HepG2 (cell line): ENCODE measurements around the gene SNU13. TPM values are rescaled to one million over a fixed set of nuclear protein-coding genes. Genes with fewer than 3 reads are reported as not detected.
"Not testable (repeated sequence)": the region's sequence is repeated elsewhere in the genome, so short reads cannot be mapped to it uniquely, and the experiment has no call there.

ENCODE experiments used
- ATAC-seq: fragments of 200-7000 bp; cut with Tn5 transposase; 3 replicates; pipeline ENCODE4 v1.9.1; 2020; ENCODE audit warnings: mild to moderate bottlenecking, moderate library complexity
- BruUV-seq: library from RNA; stranded (reverse); fragments of 400-500 nt; replicated peaks from 2 replicates; lab custom pipeline; 2021; lab: Mats Ljungman, UMichigan
- CTCF ChIA-PET: fragments of 300-600 bp; formaldehyde crosslinking; extraction: SDS; loops from one replicate; lab custom pipeline; 2021; ENCODE audit warnings: low total read pairs, inconsistent platforms, low intra/inter-chr PET ratio; lab: Yijun Ruan, JAX
- POLR2A ChIA-PET: fragments of 350-600 bp; sonication (Branson Sonifier 250); formaldehyde crosslinking; loops from one replicate; lab custom pipeline; 2020; ENCODE audit warnings: antibody characterized with exemption, inconsistent platforms; lab: Yijun Ruan, JAX
- DNase-seq: peaks from one replicate; pipeline ENCODE4 v3.0.0-alpha.2; 2015; ENCODE audit warnings: low spot score
- FAIRE-seq: peaks from 3 replicates; lab custom pipeline; 2011; peaks lifted over from hg19 to GRCh38; lab: Jason Lieb, UNC
- H2AFZ ChIP-seq: one replicate; pipeline ENCODE4 v1.6.1; 2011; ENCODE audit warnings: low read length, inconsistent platforms
- H3K27ac ChIP-seq: fragments of 300-600 bp; 3 replicates; pipeline ENCODE4 v1.8.0; 2011; ENCODE audit warnings: mixed run types, mild to moderate bottlenecking, mixed read lengths, low read length, inconsistent platforms; ENCODE audit not compliant: insufficient read depth; ENCODE audit errors: extremely low read length
- H3K27me3 ChIP-seq, 2 experiments: fragments of 200-600 bp in 1 of 2; 2 replicates in 1 of 2; 3 replicates in 1 of 2; pipeline versions ENCODE4 v1.6.0 to v1.8.0; 2011; ENCODE audit warnings: low read length in 2 of 2, mild to moderate bottlenecking in 2 of 2, moderate library complexity in 2 of 2, inconsistent platforms in 1 of 2; ENCODE audit not compliant: insufficient read depth in 2 of 2, control insufficient read depth in 1 of 2
- H3K36me3 ChIP-seq, 2 experiments: fragments of 200-600 bp in 1 of 2; replicated peaks in 1 of 2; 2 replicates in 1 of 2; 3 replicates in 1 of 2; pipeline versions ENCODE4 v1.5.1 to v1.8.0; 2011; ENCODE audit warnings: low read length in 2 of 2, inconsistent platforms in 1 of 2; ENCODE audit not compliant: insufficient read depth in 2 of 2, control insufficient read depth in 1 of 2
- H3K4me1 ChIP-seq: 2 replicates; pipeline ENCODE4 v1.5.1; 2012; ENCODE audit warnings: low read length, inconsistent platforms; ENCODE audit not compliant: insufficient read depth
- H3K4me2 ChIP-seq: 2 replicates; pipeline ENCODE4 v1.6.0; 2011; ENCODE audit warnings: low read depth, low read length, inconsistent platforms
- H3K4me3 ChIP-seq, 3 experiments: fragments of 200-600 bp in 1 of 3; sonication (generic), shearing (Covaris generic) in 1 of 3; replicated peaks in 1 of 3; 2 replicates each; pipeline ENCODE4 v1.5.1; 2011 to 2016; ENCODE audit warnings: low read length in 3 of 3, inconsistent platforms in 2 of 3, low read depth in 2 of 3, mild to moderate bottlenecking in 2 of 3, control low read depth in 1 of 3, mixed read lengths in 1 of 3; ENCODE audit not compliant: insufficient read depth in 1 of 3
- H3K79me2 ChIP-seq: one replicate; pipeline ENCODE4 v1.6.1; 2011; ENCODE audit warnings: low read length, inconsistent platforms; ENCODE audit not compliant: insufficient read depth
- H3K9ac ChIP-seq: 2 replicates; pipeline ENCODE4 v1.6.0; 2011; ENCODE audit warnings: mild to moderate bottlenecking, low read depth, low read length, inconsistent platforms; ENCODE audit not compliant: insufficient read depth
- H3K9me3 ChIP-seq: 2 replicates; pipeline ENCODE4 v1.5.1; 2012; ENCODE audit warnings: mild to moderate bottlenecking, low read length
- H4K20me1 ChIP-seq: 2 replicates; pipeline ENCODE4 v1.6.0; 2011; ENCODE audit warnings: inconsistent platforms, mild to moderate bottlenecking, low read length, moderate library complexity; ENCODE audit not compliant: insufficient read depth
- POLR2A ChIP-seq, 2 experiments: IDR thresholded peaks; 2 replicates each; pipeline ENCODE4 v1.6.1; 2011; ENCODE audit warnings: low read depth in 2 of 2, low read length in 2 of 2, mild to moderate bottlenecking in 1 of 2, moderate library complexity in 1 of 2; ENCODE audit not compliant: insufficient read depth in 1 of 2
- WGBS: methylation state at CpG from one replicate; pipeline ENCODE4 v1.1.6; 2017; ENCODE audit warnings: low lambda C conversion rate; 5-methylcytosine and 5-hydroxymethylcytosine counted together
- in situ Hi-C: cut with HindIII; loops from 2 replicates; pipeline ENCODE4 v1.10.0; 2017; ENCODE audit warnings: low pct_unique_long_range_greater_than_20kb; ENCODE audit not compliant: extremely low pct_ligation_motif_present
- intact Hi-C: fragments of 100-400 bp; cut with micrococcal nuclease; formaldehyde crosslinking; loops from one replicate; pipeline ENCODE4 v1.10.0; 2022; ENCODE audit not compliant: unreplicated experiment
- polyA plus RNA-seq, 8 experiments: library from polyadenylated mRNA; depleted of rRNA in 3 of 8; stranded (reverse) in 7 of 8; unstranded in 1 of 8; fragments of >200 nt; fragmentation: Illumina TruSeq in 4 of 8; extraction: Trizol in 4 of 8; gene quantifications; 2 replicates each; pipeline versions ENCODE4 v1.2.1 to v1.2.3, GENCODE V29; 2011 to 2016; ENCODE audit warnings: low read depth in 4 of 8, missing spikeins in 1 of 8, mixed read lengths in 1 of 8; ENCODE audit not compliant: insufficient read depth in 1 of 8
- total RNA-seq, 5 experiments: library from RNA; depleted of rRNA; stranded (reverse); fragments of >200 nt; fragmentation: Illumina TruSeq; extraction: Trizol; gene quantifications; 2 replicates each; pipeline ENCODE4 v1.2.3, GENCODE V29; 2016; ENCODE audit warnings: low read depth in 1 of 5
- TF ChIP-seq, protein P1 (sequence below): sonication (generic); formaldehyde crosslinking; IDR thresholded peaks from 2 replicates; pipeline ENCODE4 v1.4.0; 2020; ENCODE audit warnings: missing genetic modification reagents, borderline replicate concordance
- TF ChIP-seq, protein P2 (sequence below): sonication (generic); formaldehyde crosslinking; IDR thresholded peaks from 2 replicates; pipeline ENCODE4 v1.4.0; 2020; ENCODE audit warnings: missing genetic modification reagents

Gene SNU13
- total and polyA plus RNA-seq, 2 of the 13 experiments (the other 11 are each of a cell fraction or from before 2014, with no cell fraction given): 203 to 287 TPM

DNA sequence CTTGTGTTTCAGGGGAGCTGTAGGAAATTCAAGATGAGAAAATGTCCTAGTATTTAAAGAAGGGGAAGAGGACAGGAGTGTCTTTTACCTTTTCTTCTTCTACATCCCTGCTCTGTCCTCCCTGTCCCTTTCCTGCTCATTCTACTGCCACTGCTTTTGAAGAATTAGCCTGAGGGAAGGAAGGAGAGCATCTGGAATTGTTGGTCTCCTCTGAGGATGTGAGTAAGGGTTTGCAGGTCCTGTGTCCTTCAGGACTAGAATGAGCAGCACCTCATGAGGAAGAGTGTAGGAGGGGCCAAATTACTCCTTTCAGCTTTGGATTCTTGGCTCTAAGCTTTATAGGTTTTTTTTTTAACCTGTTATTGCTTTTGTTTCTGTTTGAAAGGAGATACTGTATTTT lies 24.2 kb downstream of the SNU13 start:
- no peak for DNase-seq
- BruUV-seq: no TSS peak
- no peak for ATAC-seq
- Histone ChIP-seq H3K79me2 (no peaks in the 10 kb centered on the region), H3K4me2 (no peak overlapping the region), H4K20me1 (no peaks in the 10 kb centered on the region), H3K27ac (no peak overlapping the region), H3K4me1 (peaks cover 15% of the 10 kb centered on the region), H3K27me3 (no peaks in the 10 kb centered on the region), H3K9ac (no peak overlapping the region), H3K36me3 (peaks cover 18 to 46% of the 10 kb centered on the region in 2 experiments), H3K9me3 (no peaks in the 10 kb centered on the region), H3K4me3 (no peak overlapping the region), H2AFZ (no peak overlapping the region)
- in situ Hi-C loops: no loop called here
- ChIA-PET POLR2A (interaction anchor here (2.3 kb wide), 1 partner anchor 11 kb away, joined by 6 read pairs; no protein-coding TSS in a partner anchor), CTCF (no interaction called here)
- TF ChIP-seq, protein P1, sequence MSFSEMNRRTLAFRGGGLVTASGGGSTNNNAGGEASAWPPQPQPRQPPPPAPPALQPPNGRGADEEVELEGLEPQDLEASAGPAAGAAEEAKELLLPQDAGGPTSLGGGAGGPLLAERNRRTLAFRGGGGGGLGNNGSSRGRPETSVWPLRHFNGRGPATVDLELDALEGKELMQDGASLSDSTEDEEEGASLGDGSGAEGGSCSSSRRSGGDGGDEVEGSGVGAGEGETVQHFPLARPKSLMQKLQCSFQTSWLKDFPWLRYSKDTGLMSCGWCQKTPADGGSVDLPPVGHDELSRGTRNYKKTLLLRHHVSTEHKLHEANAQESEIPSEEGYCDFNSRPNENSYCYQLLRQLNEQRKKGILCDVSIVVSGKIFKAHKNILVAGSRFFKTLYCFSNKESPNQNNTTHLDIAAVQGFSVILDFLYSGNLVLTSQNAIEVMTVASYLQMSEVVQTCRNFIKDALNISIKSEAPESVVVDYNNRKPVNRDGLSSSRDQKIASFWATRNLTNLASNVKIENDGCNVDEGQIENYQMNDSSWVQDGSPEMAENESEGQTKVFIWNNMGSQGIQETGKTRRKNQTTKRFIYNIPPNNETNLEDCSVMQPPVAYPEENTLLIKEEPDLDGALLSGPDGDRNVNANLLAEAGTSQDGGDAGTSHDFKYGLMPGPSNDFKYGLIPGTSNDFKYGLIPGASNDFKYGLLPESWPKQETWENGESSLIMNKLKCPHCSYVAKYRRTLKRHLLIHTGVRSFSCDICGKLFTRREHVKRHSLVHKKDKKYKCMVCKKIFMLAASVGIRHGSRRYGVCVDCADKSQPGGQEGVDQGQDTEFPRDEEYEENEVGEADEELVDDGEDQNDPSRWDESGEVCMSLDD (CRISPR knock-in tag): no peak
- TF ChIP-seq, protein P2, sequence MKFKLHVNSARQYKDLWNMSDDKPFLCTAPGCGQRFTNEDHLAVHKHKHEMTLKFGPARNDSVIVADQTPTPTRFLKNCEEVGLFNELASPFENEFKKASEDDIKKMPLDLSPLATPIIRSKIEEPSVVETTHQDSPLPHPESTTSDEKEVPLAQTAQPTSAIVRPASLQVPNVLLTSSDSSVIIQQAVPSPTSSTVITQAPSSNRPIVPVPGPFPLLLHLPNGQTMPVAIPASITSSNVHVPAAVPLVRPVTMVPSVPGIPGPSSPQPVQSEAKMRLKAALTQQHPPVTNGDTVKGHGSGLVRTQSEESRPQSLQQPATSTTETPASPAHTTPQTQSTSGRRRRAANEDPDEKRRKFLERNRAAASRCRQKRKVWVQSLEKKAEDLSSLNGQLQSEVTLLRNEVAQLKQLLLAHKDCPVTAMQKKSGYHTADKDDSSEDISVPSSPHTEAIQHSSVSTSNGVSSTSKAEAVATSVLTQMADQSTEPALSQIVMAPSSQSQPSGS (CRISPR knock-in tag): no peak
- 0 out of 4 replicates have a peak, but pooled peaks of 1 of the 2 experiments have one; percentile 17 for TF ChIP-seq POLR2A (IDR thresholded peaks at IDR 0.05; ENCODE audit: insufficient read depth in 1 of 2, low read depth in 2 of 2, low read length in 2 of 2)
- no peak for FAIRE-seq
- intact Hi-C loops: no loop called here

DNA sequence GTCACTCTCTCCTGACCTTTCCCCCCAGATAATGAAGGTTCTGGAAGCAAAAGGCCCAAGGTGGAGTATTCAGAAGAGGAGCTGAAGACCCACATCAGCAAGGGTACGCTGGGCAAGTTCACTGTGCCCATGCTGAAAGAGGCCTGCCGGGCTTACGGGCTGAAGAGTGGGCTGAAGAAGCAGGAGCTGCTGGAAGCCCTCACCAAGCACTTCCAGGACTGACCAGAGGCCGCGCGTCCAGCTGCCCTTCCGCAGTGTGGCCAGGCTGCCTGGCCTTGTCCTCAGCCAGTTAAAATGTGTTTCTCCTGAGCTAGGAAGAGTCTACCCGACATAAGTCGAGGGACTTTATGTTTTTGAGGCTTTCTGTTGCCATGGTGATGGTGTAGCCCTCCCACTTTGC lies 25.1 kb downstream of the SNU13 start:
- H3K9ac ChIP-seq, H3K79me2 ChIP-seq, BruUV-seq, intact Hi-C loops, in situ Hi-C loops, H3K4me3 ChIP-seq, H3K27ac ChIP-seq, H3K4me2 ChIP-seq, H3K27me3 ChIP-seq, DNase-seq, H3K9me3 ChIP-seq, ATAC-seq, H4K20me1 ChIP-seq, FAIRE-seq, H2AFZ ChIP-seq, CTCF ChIA-PET: not testable (repeated sequence)
- POLR2A ChIA-PET: interaction anchor here (2.3 kb wide), 1 partner anchor 10 kb away, joined by 6 read pairs; no protein-coding TSS in a partner anchor
- 95% methylated on average over 8 of the region's 9 CpGs for WGBS
- Histone ChIP-seq H3K36me3 (peaks cover 23 to 52% of the 10 kb centered on the region in 2 experiments), H3K4me1 (peaks cover 15% of the 10 kb centered on the region)
